DMS153 (cell line): Measurements from ENCODE around the gene TAGLN2.
"Not testable (repeated sequence)": the region's sequence is repeated elsewhere in the genome, so short reads cannot be mapped to it uniquely, and the experiment has no call there.

Source experiments
- DNase-seq: peaks from one replicate; lab custom pipeline; 2025; lab: John Stamatoyannopoulos, UW

TAGLN2 gene

GRCh38 chr1:159899634-159900033 lies 25.7 kb downstream of the TAGLN2 start:
- DNase-seq: not testable (repeated sequence)

- DNase-seq: no peak
These were observed 26.8 kb downstream of the TAGLN2 start for GRCh38 chr1:159898527-159898926.

DNA sequence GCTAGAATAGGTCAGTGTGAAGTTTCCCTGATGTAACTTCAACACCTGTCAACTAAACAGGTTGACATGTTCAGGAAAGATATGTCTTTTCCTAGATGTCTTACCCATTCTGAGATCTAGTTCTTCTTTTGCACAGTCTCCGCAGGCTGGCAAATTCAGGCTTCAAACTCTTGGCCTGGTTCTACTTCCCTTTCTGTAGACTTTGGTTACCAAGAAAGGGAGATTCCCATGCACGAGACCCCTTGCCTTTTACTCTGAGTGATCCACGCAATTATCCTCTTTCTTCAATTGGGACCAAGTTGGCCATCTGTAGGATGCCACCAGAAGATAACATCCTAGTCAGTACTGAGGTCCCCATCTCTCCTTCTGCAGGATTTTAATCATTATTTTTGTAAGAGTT lies 27.3 kb downstream of the TAGLN2 start:
- no peak for DNase-seq

- no peak for DNase-seq
These were observed 28.8 kb downstream of the TAGLN2 start for GRCh38 chr1:159896546-159896930.

DNA sequence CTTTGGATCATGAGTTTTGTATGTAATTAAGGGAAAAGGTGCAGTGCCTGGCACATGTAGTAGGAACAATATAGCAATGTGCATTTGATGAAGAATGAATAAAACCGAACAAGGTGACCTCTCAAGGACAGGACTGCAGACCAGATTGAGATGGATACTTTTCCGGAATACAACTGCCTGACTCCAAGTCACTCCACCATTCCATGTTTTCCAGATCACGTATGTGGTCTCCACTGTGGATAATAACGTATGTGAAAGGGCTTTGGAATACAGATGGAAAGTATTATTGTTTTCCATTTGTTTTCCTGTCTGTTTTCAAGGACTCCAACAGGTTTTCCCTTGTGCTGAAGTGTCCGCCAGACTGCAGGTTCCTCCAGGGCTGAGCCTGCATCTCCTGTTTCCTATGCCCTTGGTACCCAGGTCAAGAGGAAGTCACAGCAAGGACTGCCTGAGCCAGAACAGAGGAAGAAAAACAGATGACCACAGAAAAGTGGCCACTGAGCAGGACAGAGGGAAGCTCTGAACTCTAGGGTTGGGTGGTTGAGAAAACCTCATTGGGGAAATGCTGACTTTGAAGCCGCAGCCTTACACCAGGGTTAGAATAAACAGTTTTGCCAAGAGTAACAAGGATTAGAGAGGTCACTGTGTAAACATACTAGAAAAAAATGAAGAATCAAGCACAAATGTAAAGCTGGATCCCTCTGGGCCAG lies 29.3 kb downstream of the TAGLN2 start:
- no peak for DNase-seq

DNA sequence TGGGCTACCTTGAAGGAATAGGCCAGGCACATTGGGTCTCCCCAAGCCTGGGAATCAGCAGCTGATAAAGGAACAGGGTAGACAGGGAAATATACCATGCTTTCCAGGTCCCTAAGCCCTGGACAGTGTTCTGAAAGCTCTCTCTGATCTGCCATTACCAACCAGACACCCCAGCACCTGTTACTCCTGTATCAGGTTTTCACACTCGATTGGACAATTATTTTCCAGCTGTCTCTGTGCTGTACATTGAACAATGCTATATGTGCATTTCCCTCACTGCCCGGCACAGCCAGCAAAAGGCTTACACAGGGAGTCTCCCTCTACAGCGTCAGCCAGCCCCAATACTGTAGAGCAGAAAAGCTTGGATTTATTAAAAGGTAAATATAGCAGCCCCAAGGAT lies 30.0 kb downstream of the TAGLN2 start:
- no peak for DNase-seq

DNA sequence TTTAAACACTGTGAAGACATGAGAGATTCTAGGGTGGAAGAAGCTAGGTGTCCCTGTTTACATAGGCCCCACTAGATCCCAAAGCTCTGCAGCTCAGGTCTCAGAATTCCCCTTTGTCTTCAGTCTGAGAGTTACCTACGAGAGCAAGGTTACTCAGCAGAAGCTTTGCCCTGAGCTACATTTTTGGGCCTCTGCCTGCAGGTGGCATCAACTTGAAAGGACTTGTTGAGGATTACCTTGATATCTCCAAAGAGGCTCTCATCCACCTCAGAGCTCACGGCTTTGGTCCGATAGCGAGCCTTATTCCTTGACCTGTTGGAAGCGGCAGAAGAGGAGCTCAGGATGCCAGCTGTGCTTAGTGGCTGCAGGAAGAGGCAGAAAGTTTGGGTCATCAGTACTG lies 32.4 kb downstream of the TAGLN2 start:
- DNase-seq: peak; percentile 19

DNA sequence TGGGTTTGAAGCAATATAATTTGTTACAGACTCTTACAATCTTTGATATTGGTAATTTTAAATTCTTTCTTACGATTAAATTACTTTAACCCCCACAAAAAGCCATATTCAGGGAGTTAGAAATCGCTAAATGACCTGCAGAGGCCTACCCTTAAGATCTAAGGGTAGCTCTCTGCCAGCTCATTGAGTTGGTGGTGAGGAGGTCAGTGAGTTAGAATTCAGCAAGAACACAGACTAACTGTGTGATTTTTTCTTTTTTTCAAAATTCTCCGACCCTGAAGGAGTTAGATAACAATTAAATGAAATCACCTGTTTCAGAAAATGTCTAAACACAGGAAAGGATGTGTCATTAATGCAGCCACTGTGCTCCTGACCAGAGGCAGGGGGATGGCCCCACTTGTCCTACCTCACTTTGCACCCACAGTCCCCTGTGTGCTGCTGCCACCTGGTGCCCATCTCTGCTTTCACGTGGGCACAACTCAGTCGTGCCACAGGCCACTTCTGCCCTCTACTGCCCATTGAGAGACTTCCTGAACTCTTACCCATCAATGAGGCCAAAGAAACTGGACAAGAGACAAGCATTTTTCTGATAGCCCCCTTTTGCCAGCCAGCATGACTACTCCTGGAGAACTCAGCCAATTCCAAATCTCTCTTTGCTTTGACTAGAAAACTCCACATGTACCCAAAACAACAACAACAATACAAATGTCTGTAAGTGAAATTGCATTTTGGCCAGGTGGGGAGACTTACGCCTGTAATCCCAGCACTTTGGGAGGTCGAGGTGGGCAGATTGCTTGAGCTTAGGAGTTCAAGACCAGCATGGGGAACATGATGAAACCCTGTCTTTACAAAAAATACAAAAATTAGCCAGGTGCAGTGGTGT lies 33.8 kb downstream of the TAGLN2 start:
- DNase-seq: peak; percentile 85

- DNase-seq: no peak
These were observed 34.9 kb downstream of the TAGLN2 start for GRCh38 chr1:159890390-159890789.

DNA sequence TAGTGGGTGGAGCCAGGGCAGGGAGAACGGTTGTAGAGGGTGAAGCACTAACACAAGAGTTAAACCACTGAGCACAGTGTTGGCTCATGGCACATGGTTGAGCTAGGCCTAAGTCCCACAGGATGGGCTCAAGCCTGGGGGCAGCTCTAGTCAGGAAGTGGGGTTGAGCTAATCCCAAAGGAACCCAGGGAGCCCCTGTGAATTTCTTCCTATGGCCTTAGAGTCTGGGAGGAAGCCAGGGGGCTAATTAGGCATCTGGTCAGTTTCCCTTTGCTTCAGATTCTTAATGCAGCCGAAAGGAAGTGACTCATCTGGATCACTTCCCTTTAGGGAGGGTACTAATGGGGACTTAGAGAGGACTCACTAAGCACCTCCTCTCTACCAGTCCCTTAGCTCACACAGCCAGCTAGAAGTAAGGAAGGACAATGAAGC lies 35.5 kb downstream of the TAGLN2 start:
- peak; percentile 64 for DNase-seq

GRCh38 chr1:159889202-159889601 lies 36.1 kb downstream of the TAGLN2 start:
- no peak for DNase-seq

DNA sequence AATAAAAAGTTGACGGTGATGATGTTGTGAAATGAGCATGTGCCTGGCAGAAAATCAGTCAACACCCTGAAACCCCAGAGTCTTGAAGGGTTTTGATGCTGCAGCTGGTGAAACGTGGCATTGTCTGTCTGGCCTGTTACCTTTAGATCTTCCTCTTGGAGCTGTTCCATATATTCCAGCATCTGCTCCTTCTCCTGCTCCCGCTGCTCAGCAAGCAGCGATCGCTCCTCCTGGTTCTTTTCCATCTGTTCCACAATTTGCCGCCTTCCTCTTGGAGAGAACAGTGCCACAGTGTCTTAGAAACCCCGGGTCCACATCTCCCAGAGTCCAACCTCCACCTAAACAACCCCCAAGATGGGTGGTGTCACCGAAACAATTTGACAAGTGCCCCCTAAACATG lies 41.0 kb downstream of the TAGLN2 start:
- no peak for DNase-seq

GRCh38 chr1:159883134-159883533 lies 42.2 kb downstream of the TAGLN2 start:
- DNase-seq: no peak

DNA sequence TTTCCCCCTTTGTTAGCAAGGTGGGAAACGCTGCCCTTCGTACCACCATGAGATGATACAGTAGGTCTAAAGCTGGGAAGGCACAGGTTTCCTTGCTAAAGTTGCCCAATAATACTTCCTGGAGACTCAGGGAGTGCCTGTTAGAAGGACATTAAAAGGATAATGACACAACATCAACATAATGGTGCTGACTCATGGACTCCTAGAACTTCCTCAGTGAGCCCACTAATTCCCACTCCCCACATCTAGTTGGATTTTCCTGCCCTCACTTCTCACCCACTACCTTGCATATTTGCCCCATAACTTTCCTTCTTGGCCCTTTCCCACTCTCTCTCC lies 42.8 kb downstream of the TAGLN2 start:
- no peak for DNase-seq

DNA sequence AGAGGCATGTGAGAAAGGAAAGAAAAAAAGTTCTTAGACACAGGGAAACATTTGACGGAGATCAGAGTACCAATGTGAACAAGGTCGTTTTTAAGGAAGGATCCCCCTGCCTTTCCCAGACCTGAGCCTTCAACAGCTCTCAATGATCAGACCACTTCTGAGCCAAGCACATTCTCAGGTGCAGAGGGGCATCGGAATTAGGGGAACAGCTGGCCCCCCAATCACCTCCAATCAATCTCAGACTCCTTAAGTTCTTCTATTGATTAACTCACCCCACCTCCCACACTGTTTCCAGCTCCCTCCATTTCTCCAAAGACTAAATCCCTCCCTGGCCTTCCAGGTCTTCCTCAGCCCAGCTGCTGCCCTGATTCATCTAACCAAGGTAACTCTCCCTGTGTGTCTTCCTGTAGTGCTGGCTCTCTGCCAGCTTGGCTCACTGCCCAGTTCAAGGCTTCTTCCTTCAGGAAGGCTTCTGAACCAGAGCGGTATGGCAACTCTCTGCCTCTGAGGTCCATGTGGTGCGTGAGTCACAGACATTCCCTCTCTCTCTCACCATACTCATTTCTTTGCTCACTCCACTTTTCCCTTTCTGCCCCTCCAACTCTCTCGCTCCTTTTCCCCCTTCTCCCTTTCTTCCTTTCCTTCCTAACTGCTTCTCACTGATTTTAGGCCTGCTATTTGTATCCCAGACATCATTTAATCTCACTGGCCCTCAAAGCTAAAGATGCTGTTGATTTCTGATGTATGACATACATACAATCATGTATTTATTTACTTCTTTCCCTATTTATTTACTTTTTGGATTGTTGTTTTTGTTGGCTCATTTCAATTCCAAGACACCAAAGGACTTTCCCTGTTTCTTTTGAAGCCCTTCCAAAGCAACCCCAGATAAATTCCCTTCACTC lies 43.4 kb downstream of the TAGLN2 start:
- peak; percentile 96 for DNase-seq

- no peak for DNase-seq
These were observed 44.9 kb downstream of the TAGLN2 start for GRCh38 chr1:159880430-159880829.

GRCh38 chr1:159879977-159880376 lies 45.3 kb downstream of the TAGLN2 start:
- no peak for DNase-seq

DNA sequence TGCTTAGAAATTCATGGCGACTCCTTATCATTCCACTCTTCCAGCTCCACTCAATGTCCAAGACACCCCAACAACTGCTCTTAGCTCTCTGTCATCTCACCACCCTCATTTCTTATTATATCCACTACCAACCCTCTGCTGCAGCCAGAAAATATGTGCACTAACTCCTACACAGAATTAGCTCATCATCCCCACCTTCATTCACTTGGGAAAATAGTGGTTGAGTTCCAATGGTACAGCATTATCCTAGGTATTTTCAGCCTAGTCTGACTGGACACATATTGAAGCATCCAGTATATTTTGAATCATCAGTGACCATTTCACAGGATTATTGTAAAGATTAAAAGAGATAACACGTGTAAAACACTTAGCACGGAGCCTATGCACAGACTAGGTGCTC lies 46.2 kb downstream of the TAGLN2 start:
- no peak for DNase-seq

DNA sequence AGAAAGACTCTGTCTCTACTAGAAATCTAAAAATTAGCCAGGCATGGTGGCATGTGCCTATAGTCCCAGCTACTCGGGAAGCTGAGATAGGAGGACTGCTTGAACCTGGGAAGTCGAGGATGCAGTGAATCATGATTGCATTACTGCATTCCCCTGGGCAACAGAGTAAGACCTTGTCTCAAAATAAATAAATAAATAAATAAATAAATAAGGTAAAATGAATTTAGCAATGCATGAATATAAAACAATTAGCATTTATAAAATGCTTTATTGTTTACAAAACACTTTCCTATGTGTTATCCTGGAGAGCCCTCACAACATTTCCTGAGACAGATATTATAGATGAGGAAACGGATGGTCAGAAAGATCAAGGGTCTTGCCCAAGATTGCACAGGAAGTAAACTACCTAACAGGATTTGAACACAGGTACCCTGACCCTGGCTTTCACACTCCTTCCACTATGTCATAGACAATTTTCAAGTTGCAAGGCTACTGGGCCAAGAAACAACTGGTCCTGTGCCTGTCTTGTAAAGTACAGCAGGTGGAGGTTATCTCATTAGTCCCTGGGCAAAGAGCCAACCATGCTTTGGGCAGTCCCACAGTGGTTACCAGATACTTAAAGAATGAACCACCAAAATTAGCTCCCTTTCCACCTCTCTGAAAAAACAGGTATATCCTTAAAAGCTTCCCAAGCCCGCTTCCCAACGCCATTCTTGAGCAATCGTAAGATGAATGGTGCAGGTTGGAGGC lies 47.4 kb downstream of the TAGLN2 start:
- DNase-seq: no peak

DNA sequence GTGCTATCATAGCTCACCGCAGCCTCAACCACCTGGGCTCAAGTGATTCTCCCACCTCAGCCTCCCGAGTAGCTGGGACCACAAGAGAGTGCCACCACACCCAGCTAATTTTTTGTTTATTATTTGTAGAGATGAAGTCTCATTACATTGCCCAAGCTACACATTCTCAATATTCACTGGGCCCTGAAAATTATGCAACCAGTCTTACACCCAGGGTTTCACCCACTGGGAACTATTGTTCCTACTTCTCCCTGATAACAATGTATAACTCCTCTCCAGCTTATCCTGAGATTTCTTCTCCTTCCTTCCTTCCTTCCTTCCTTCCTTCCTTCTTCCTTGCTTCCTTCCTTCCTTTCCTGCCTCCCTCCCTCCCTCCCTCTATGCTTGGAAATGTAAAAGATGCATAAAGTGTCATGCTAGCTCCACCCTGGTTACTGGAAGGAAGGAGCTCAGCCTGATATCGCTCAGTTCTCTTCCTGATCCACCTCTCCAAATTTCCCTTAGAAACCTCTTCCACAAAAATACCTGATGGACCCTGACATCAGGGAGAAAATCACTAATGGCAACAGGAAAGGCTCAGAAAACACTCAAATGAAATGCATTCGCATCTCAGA lies 51.7 kb downstream of the TAGLN2 start:
- DNase-seq: no peak

- DNase-seq: no peak
These were observed 52.4 kb downstream of the TAGLN2 start for GRCh38 chr1:159872891-159873290.
